Sigmoid colon (tissue), 3 donors: Measurements from ENCODE around the gene ARID5B.

ENCODE experiments used
- CTCF ChIP-seq, 4 experiments: fragments of 450-650 bp in 3 of 4; fragments of 200-600 bp in 1 of 4; IDR thresholded peaks; one replicate each; pipeline ENCODE4 v1.5.1; 2016 to 2019; ENCODE audit warnings: antibody characterized with exemption in 4 of 4, mild to moderate bottlenecking in 3 of 4, moderate library complexity in 2 of 4
- POLR2A ChIP-seq, 2 donors: fragments of 450-650 bp; IDR thresholded peaks; one replicate each; pipeline ENCODE4 v1.6.1; 2016; ENCODE audit warnings: antibody characterized with exemption in 2 of 2, mild to moderate bottlenecking in 2 of 2, moderate library complexity in 2 of 2

- TF ChIP-seq POLR2A (IDR thresholded peaks at IDR 0.05), result no peak
- TF ChIP-seq CTCF (IDR thresholded peaks at IDR 0.05), result no peak
Measured at GRCh38 chr10:61860964-61861758, 40.3 kb upstream of the ARID5B start.
